H9 (cell line): ENCODE measurements around the gene SPATA3. TPM values are rescaled to one million over a fixed set of nuclear protein-coding genes. Genes with fewer than 3 reads are reported as not detected.

Experiments used
- DNase-seq: peaks from one replicate; pipeline ENCODE4 v3.0.0-alpha.2; 2017
- H2AFZ ChIP-seq: one replicate; pipeline ENCODE4 v1.6.1; 2013; ENCODE audit warnings: mild to moderate bottlenecking, low read length, control low read depth, moderate library complexity
- H2AK5ac ChIP-seq: 2 replicates; pipeline ENCODE4 v1.6.1; 2013; ENCODE audit warnings: low read length, control low read depth, mixed read lengths; ENCODE audit not compliant: insufficient read length
- H2BK120ac ChIP-seq: one replicate; pipeline ENCODE4 v1.6.1; 2013; ENCODE audit warnings: low read depth, mild to moderate bottlenecking, low read length, control low read depth, inconsistent platforms; ENCODE audit not compliant: poor library complexity, severe bottlenecking
- H2BK12ac ChIP-seq: 2 replicates; pipeline ENCODE4 v1.6.1; 2013; ENCODE audit warnings: low read length, control low read depth, mixed read lengths, low read depth; ENCODE audit not compliant: insufficient read length
- H2BK15ac ChIP-seq: 2 replicates; pipeline ENCODE4 v1.6.1; 2013; ENCODE audit warnings: low read depth, low read length, control low read depth
- H2BK20ac ChIP-seq: one replicate; pipeline ENCODE4 v1.6.1; 2013; ENCODE audit warnings: low read depth, mild to moderate bottlenecking, low read length, control low read depth, inconsistent platforms; ENCODE audit not compliant: poor library complexity, severe bottlenecking
- H2BK5ac ChIP-seq: 2 replicates; pipeline ENCODE4 v1.6.1; 2013; ENCODE audit warnings: low read length, control low read depth, mixed read lengths; ENCODE audit not compliant: insufficient read length
- H3K14ac ChIP-seq: 2 replicates; pipeline ENCODE4 v1.6.1; 2013; ENCODE audit warnings: low read length, control low read depth; ENCODE audit not compliant: insufficient read depth
- H3K18ac ChIP-seq: 2 replicates; pipeline ENCODE4 v1.6.1; 2013; ENCODE audit warnings: low read depth, mild to moderate bottlenecking, mixed read lengths, low read length, control low read depth; ENCODE audit not compliant: insufficient read length
- H3K23ac ChIP-seq: 2 replicates; pipeline ENCODE4 v1.6.1; 2013; ENCODE audit warnings: low read length, control low read depth, mixed read lengths, low read depth; ENCODE audit not compliant: insufficient read length
- H3K23me2 ChIP-seq: 2 replicates; pipeline ENCODE4 v1.6.1; 2013; ENCODE audit warnings: low read depth, mild to moderate bottlenecking, mixed read lengths, low read length, control low read depth; ENCODE audit not compliant: insufficient read length, poor library complexity, severe bottlenecking
- H3K27ac ChIP-seq: 2 replicates; pipeline ENCODE4 v1.5.1; 2013; ENCODE audit warnings: low read length, control low read depth, mixed read lengths, low read depth; ENCODE audit not compliant: insufficient read length
- H3K27me3 ChIP-seq: 2 replicates; pipeline ENCODE4 v1.6.1; 2013; ENCODE audit warnings: low read length, control low read depth, inconsistent platforms; ENCODE audit not compliant: insufficient read depth
- H3K4ac ChIP-seq: 2 replicates; pipeline ENCODE4 v1.6.1; 2013; ENCODE audit warnings: low read depth, mild to moderate bottlenecking, control low read depth, inconsistent platforms, low read length, moderate library complexity
- H3K4me1 ChIP-seq: 2 replicates; pipeline ENCODE4 v1.6.1; 2013; ENCODE audit warnings: low read length, control low read depth, inconsistent platforms; ENCODE audit not compliant: insufficient read depth
- H3K4me2 ChIP-seq: 2 replicates; pipeline ENCODE4 v1.6.1; 2013; ENCODE audit warnings: low read length, control low read depth, mixed read lengths; ENCODE audit not compliant: insufficient read length, insufficient read depth
- H3K56ac ChIP-seq: 2 replicates; pipeline ENCODE4 v1.6.1; 2013; ENCODE audit warnings: low read depth, mild to moderate bottlenecking, mixed read lengths, low read length, control low read depth; ENCODE audit not compliant: insufficient read length
- H3K79me1 ChIP-seq: 2 replicates; pipeline ENCODE4 v1.6.1; 2013; ENCODE audit warnings: low read depth, mild to moderate bottlenecking, moderate library complexity, low read length, control low read depth, inconsistent platforms; ENCODE audit not compliant: insufficient read depth, poor library complexity, severe bottlenecking
- H3K79me2 ChIP-seq: 2 replicates; pipeline ENCODE4 v1.6.1; 2013; ENCODE audit warnings: low read length, control low read depth, inconsistent platforms; ENCODE audit not compliant: insufficient read depth
- H3K9ac ChIP-seq: 2 replicates; pipeline ENCODE4 v1.6.1; 2013; ENCODE audit warnings: low read length, control low read depth, mixed read lengths; ENCODE audit not compliant: insufficient read length; ENCODE audit errors: extremely low read depth
- H3K9me3 ChIP-seq: one replicate; pipeline ENCODE4 v1.6.1; 2013; ENCODE audit warnings: low read depth, low read length, inconsistent platforms; ENCODE audit not compliant: control insufficient read depth
- H3T11ph ChIP-seq: one replicate; pipeline ENCODE4 v1.6.1; 2013; ENCODE audit warnings: mild to moderate bottlenecking, low read length, control low read depth, inconsistent platforms
- H4K20me1 ChIP-seq: one replicate; pipeline ENCODE4 v1.6.1; 2013; ENCODE audit not compliant: control insufficient read depth, insufficient read length, insufficient read depth
- H4K5ac ChIP-seq: 2 replicates; pipeline ENCODE4 v1.6.1; 2013; ENCODE audit warnings: low read depth, mild to moderate bottlenecking, mixed read lengths, low read length, control low read depth; ENCODE audit not compliant: insufficient read length
- H4K8ac ChIP-seq: replicated peaks from 2 replicates; pipeline ENCODE4 v1.6.1; 2013; ENCODE audit warnings: low read length, control low read depth, mixed read lengths, low read depth; ENCODE audit not compliant: insufficient read length
- H4K91ac ChIP-seq: 2 replicates; pipeline ENCODE4 v1.6.1; 2013; ENCODE audit warnings: low read depth, mild to moderate bottlenecking, moderate library complexity, mixed read lengths, low read length, control low read depth; ENCODE audit not compliant: insufficient read length
- H3K27ac Mint-ChIP-seq, 3 experiments: 2 replicates in 2 of 3; 3 replicates in 1 of 3; pipeline ENCODE4 v1.8.0; 2020 to 2021; ENCODE audit warnings: mixed read lengths in 3 of 3, mild to moderate bottlenecking in 1 of 3, moderate library complexity in 1 of 3
- H3K27me3 Mint-ChIP-seq: 2 replicates; pipeline ENCODE4 v1.8.0; 2021; ENCODE audit warnings: low read depth, mild to moderate bottlenecking, moderate library complexity, mixed read lengths
- H3K36me3 Mint-ChIP-seq, 3 experiments: 2 replicates in 2 of 3; 3 replicates in 1 of 3; pipeline ENCODE4 v1.8.0; 2020 to 2021; ENCODE audit warnings: low read depth in 3 of 3, mixed read lengths in 3 of 3; ENCODE audit not compliant: insufficient read depth in 1 of 3
- H3K4me1 Mint-ChIP-seq, 2 experiments: 2 replicates each; pipeline ENCODE4 v1.8.0; 2020; ENCODE audit warnings: mixed read lengths in 2 of 2
- H3K4me3 Mint-ChIP-seq, 2 experiments: 2 replicates in 1 of 2; 3 replicates in 1 of 2; pipeline ENCODE4 v1.8.0; 2020 to 2021; ENCODE audit warnings: mild to moderate bottlenecking in 2 of 2, mixed read lengths in 2 of 2, moderate library complexity in 1 of 2
- H3K9me3 Mint-ChIP-seq, 2 experiments: 2 replicates in 1 of 2; 3 replicates in 1 of 2; pipeline ENCODE4 v1.8.0; 2020; ENCODE audit warnings: mild to moderate bottlenecking in 2 of 2, mixed read lengths in 2 of 2, moderate library complexity in 1 of 2
- WGBS: extraction: QIAGEN DNeasy Blood & Tissue Kit; methylation state at CpG from one replicate; pipeline ENCODE4 v1.1.7; 2013; ENCODE audit warnings: missing lambda C conversion rate, low lambda C conversion rate, mixed read lengths; ENCODE audit not compliant: insufficient read length; ENCODE audit errors: extremely low coverage; 5-methylcytosine and 5-hydroxymethylcytosine counted together
- total RNA-seq: library from RNA; stranded (reverse); gene quantifications from 2 replicates; pipeline ENCODE4 v1.2.1, GENCODE V29; 2021
- TF ChIP-seq, protein P1 (sequence below): fragments of 200-600 bp; sonication (generic); conservative IDR thresholded peaks from 3 replicates; pipeline ENCODE4 v1.8.0; 2021; ENCODE audit warnings: antibody characterized with exemption, mild to moderate bottlenecking

SPATA3 gene
- total RNA-seq, 1 experiment from 2014 or later, result not detected

DNA sequence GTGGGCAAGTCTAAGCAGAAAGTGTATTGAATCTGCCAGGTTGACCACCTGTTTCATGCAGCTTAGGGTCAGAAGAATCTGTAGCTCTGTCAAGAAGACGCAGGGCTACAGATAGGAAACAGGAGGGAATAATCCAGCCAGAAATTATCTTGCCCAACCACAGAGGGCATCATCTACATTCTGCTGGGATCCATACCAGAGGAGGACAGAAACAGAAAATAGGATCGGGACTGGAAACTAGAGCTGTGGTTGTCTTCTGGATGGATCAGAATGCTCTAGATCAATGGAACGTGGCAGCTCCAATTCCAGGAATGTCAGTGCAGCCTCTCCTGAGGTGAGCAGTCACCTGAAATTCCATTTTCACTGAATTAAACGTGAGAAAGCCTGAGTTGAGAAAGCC, 3.6 kb downstream of the SPATA3 start:
- TF ChIP-seq, protein P1, sequence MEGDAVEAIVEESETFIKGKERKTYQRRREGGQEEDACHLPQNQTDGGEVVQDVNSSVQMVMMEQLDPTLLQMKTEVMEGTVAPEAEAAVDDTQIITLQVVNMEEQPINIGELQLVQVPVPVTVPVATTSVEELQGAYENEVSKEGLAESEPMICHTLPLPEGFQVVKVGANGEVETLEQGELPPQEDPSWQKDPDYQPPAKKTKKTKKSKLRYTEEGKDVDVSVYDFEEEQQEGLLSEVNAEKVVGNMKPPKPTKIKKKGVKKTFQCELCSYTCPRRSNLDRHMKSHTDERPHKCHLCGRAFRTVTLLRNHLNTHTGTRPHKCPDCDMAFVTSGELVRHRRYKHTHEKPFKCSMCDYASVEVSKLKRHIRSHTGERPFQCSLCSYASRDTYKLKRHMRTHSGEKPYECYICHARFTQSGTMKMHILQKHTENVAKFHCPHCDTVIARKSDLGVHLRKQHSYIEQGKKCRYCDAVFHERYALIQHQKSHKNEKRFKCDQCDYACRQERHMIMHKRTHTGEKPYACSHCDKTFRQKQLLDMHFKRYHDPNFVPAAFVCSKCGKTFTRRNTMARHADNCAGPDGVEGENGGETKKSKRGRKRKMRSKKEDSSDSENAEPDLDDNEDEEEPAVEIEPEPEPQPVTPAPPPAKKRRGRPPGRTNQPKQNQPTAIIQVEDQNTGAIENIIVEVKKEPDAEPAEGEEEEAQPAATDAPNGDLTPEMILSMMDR, result no peak
- H3K27me3 Mint-ChIP-seq, result peaks cover 68% of the 10 kb centered on the region
- no peak overlapping the region for H2AFZ ChIP-seq

More for the DNA sequence above, 3.6 kb downstream of the SPATA3 start:
- Histone ChIP-seq H3K9me3 (peaks cover 3% of the 10 kb centered on the region), H3K27me3 (no peaks in the 10 kb centered on the region; the same call in 1 of the 2 replicates), H3K4me2 (no peak overlapping the region), H3K56ac (no peak overlapping the region), H3K79me2 (no peaks in the 10 kb centered on the region), H3K79me1 (no peaks in the 10 kb centered on the region), H3K27ac (no peak overlapping the region), H2BK15ac (no peak overlapping the region), H2BK5ac (no peak overlapping the region), H3K23me2 (no peaks in the 10 kb centered on the region), H3K4me1 (no peaks in the 10 kb centered on the region), H2AK5ac (no peak overlapping the region), H2BK120ac (no peak overlapping the region), H3K9ac (no peak overlapping the region), H3T11ph (no peak overlapping the region), H3K23ac (no peak overlapping the region), H4K8ac (no peak overlapping the region), H2BK20ac (no peak overlapping the region), H3K14ac (no peak overlapping the region), H4K91ac (no peak overlapping the region), H3K4ac (no peak overlapping the region), H3K18ac (no peak overlapping the region), H2BK12ac (no peak overlapping the region), H4K5ac (no peak overlapping the region), H4K20me1 (no peaks in the 10 kb centered on the region)
- no peak for DNase-seq
- no CpG with 5 or more reads among the region's 4 CpGs for WGBS
- Mint-ChIP-seq H3K4me1 (peaks cover 4 to 8% of the 10 kb centered on the region in 2 experiments; a peak in 2 of 4 replicates), H3K9me3 (peaks cover 4 to 10% of the 10 kb centered on the region in 2 experiments; a peak in 3 of 5 replicates), H3K27ac (no peak overlapping the region), H3K4me3 (no peak overlapping the region; a peak in 1 of 5 replicates), H3K36me3 (no peaks in the 10 kb centered on the region; a peak in 3 of 7 replicates)
